ENCODE measurements around the gene ADCK1. TPM values are rescaled to one million over a fixed set of nuclear protein-coding genes. Genes with fewer than 3 reads are reported as not detected.
"Not testable (repeated sequence)": the region's sequence is repeated elsewhere in the genome, so short reads cannot be mapped to it uniquely, and the experiment has no call there.

The ADCK1 gene
- total RNA-seq, 1 experiment from 2014 or later = 5.7 TPM

DNA sequence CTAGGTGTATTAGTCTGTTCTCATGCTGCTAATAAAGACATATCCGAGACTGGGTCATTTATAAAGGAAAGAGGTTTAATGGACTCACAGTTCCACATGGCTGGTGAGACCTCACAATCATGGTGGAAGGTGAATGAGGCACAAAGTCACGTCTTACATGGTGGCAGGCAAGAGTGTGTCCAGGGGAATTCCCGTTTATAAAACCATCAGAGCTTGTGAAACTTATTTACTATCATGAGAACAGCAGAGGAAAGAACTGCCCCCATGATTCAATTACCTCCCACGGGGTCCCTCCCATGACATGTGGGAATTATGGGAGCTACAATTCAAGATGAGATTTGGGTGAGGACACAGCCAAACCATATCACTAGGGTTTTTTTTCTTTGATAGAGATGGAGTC, 25.9 kb upstream of the ADCK1 start:
- H3K4me3 ChIP-seq (ENCODE audit: low read length); H2AFZ ChIP-seq (ENCODE audit: low read length); H3K9me2 ChIP-seq (replicated peaks; ENCODE audit: low read length); BruUV-seq (replicated peaks); H3F3A ChIP-seq (ENCODE audit: low read length, unreplicated experiment); POLR2A ChIA-PET (ENCODE audit: unreplicated experiment); intact Hi-C loops (cut with micrococcal nuclease); DNase-seq; H3K36me3 ChIP-seq (ENCODE audit: low read depth, low read length); H3K79me2 ChIP-seq (ENCODE audit: low read length); H3K27me3 ChIP-seq (ENCODE audit: low read length); H3K9me3 ChIP-seq (ENCODE audit: low read length); H3K9ac ChIP-seq (ENCODE audit: low read length); H4K20me1 ChIP-seq (ENCODE audit: low read length); H3K4me1 ChIP-seq (ENCODE audit: insufficient read depth, low read length); ATAC-seq; H3K4me2 ChIP-seq (ENCODE audit: low read length); H3K27ac ChIP-seq (ENCODE audit: low read length); CTCF ChIA-PET: not testable (repeated sequence)

DNA sequence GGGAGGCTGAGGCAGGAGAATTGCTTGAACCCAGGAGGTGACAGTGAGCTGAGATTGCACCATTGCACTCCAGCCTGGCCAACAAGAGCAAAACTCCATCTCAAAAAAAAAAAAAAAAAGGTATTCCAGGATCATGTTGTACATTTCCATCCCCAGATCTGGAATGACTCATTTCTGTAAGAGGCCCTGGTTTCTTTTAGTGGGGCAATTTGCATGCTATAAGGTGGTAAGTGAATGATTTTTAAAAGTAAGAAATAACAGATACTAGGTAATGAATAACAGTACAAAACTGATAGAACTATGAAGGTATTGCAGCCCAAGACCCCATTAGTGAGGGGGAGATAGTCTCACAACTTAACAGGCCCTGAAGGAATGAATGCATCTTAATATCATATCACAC, 17.7 kb upstream of the ADCK1 start:
- Histone ChIP-seq H3K79me2 (ENCODE audit: low read length) (no peaks in the 10 kb centered on the region), H3K4me1 (ENCODE audit: insufficient read depth, low read length) (no peaks in the 10 kb centered on the region), H3K9me3 (ENCODE audit: low read length) (no peaks in the 10 kb centered on the region), H3K27me3 (ENCODE audit: low read length) (no peaks in the 10 kb centered on the region), H3K36me3 (ENCODE audit: low read depth, low read length) (no peaks in the 10 kb centered on the region), H3K4me2 (ENCODE audit: low read length) (no peak overlapping the region), H3K4me3 (ENCODE audit: low read length) (no peak overlapping the region), H4K20me1 (ENCODE audit: low read length) (no peaks in the 10 kb centered on the region), H3K27ac (ENCODE audit: low read length) (no peak overlapping the region), H3K9me2 (replicated peaks; ENCODE audit: low read length) (no peaks in the 10 kb centered on the region), H3K9ac (ENCODE audit: low read length) (no peak overlapping the region), H2AFZ (ENCODE audit: low read length) (no peak overlapping the region), H3F3A (ENCODE audit: low read length, unreplicated experiment) (no peaks in the 10 kb centered on the region)
- BruUV-seq (replicated peaks) = no TSS peak
- TF ChIP-seq, protein P1, sequence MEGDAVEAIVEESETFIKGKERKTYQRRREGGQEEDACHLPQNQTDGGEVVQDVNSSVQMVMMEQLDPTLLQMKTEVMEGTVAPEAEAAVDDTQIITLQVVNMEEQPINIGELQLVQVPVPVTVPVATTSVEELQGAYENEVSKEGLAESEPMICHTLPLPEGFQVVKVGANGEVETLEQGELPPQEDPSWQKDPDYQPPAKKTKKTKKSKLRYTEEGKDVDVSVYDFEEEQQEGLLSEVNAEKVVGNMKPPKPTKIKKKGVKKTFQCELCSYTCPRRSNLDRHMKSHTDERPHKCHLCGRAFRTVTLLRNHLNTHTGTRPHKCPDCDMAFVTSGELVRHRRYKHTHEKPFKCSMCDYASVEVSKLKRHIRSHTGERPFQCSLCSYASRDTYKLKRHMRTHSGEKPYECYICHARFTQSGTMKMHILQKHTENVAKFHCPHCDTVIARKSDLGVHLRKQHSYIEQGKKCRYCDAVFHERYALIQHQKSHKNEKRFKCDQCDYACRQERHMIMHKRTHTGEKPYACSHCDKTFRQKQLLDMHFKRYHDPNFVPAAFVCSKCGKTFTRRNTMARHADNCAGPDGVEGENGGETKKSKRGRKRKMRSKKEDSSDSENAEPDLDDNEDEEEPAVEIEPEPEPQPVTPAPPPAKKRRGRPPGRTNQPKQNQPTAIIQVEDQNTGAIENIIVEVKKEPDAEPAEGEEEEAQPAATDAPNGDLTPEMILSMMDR (conservative IDR thresholded peaks at IDR 0.05; ENCODE audit: low read depth, low read length) = no peak
- TF ChIP-seq EZH2phosphoT487 (IDR thresholded peaks at IDR 0.05; ENCODE audit: borderline replicate concordance, low read length) (no peak), EZH2 (IDR thresholded peaks at IDR 0.05; ENCODE audit: low read length, unreplicated experiment) (no peak)
- POLR2A ChIA-PET (ENCODE audit: unreplicated experiment) = no interaction called here
- no peak for ATAC-seq
- CTCF ChIA-PET = no interaction called here
- intact Hi-C loops (cut with micrococcal nuclease) = no loop called here
- no peak for DNase-seq

DNA sequence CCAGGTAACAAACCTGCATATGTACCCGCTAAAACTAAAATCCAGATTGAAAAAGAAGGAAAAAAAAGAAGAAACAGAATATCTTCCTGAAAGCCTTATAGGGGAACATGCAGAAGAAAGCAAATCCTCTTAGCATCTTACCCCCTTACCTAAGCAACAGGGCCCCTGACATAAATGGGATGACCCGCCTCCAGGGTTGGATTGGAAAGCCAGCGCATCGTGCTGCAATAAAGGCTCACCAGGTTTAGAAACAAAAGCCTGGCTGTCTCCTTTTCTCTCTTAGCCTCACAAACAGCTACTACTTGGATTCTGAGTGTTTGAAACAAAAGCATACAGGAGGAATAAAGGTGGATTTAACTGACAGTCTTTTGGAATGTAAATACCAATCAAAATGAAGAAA, 13.8 kb upstream of the ADCK1 start:
- Histone ChIP-seq H3K4me3 (ENCODE audit: low read length) (no peak overlapping the region), H3K4me1 (ENCODE audit: insufficient read depth, low read length) (peaks cover 3% of the 10 kb centered on the region; the same call in 1 of the 2 replicates), H4K20me1 (ENCODE audit: low read length) (no peaks in the 10 kb centered on the region), H3K9ac (ENCODE audit: low read length) (no peak overlapping the region), H3K27ac (ENCODE audit: low read length) (no peak overlapping the region), H3K27me3 (ENCODE audit: low read length) (no peaks in the 10 kb centered on the region), H3K4me2 (ENCODE audit: low read length) (no peak overlapping the region), H3K79me2 (ENCODE audit: low read length) (no peaks in the 10 kb centered on the region), H3F3A (ENCODE audit: low read length, unreplicated experiment) (no peaks in the 10 kb centered on the region), H3K9me2 (replicated peaks; ENCODE audit: low read length) (no peaks in the 10 kb centered on the region), H2AFZ (ENCODE audit: low read length) (no peak overlapping the region), H3K36me3 (ENCODE audit: low read depth, low read length) (no peaks in the 10 kb centered on the region), H3K9me3 (ENCODE audit: low read length) (no peaks in the 10 kb centered on the region)
- CTCF ChIA-PET = no interaction called here
- POLR2A ChIA-PET (ENCODE audit: unreplicated experiment) = no interaction called here
- intact Hi-C loops (cut with micrococcal nuclease) = no loop called here
- DNase-seq (no peak), ATAC-seq (no peak)
- TF ChIP-seq EZH2 (IDR thresholded peaks at IDR 0.05; ENCODE audit: low read length, unreplicated experiment) = no peak
- TF ChIP-seq, protein P1 (conservative IDR thresholded peaks at IDR 0.05; ENCODE audit: low read depth, low read length) = no peak
- TF ChIP-seq EZH2phosphoT487 (IDR thresholded peaks at IDR 0.05; ENCODE audit: borderline replicate concordance, low read length) = no peak
- no TSS peak for BruUV-seq (replicated peaks)
